GM19035 (cell line): Measurements from ENCODE around the gene TMBIM4.
A peak's percentile ranks its signal among the peaks of the same experiment; 100 is the strongest.

Experiments used
- ATAC-seq: cut with Tn5 transposase; IDR thresholded peaks from one replicate; pipeline ENCODE4 v1.9.1; 2021; ENCODE audit not compliant: unreplicated experiment

Gene TMBIM4

GRCh38 chr12:66103016-66103913, 66.5 kb downstream of the TMBIM4 start:
- ATAC-seq: no peak

- no peak for ATAC-seq
Observed at GRCh38 chr12:66092559-66093269, 77.1 kb downstream of the TMBIM4 start.

GRCh38 chr12:66090157-66090556, 79.6 kb downstream of the TMBIM4 start:
- no peak for ATAC-seq

DNA sequence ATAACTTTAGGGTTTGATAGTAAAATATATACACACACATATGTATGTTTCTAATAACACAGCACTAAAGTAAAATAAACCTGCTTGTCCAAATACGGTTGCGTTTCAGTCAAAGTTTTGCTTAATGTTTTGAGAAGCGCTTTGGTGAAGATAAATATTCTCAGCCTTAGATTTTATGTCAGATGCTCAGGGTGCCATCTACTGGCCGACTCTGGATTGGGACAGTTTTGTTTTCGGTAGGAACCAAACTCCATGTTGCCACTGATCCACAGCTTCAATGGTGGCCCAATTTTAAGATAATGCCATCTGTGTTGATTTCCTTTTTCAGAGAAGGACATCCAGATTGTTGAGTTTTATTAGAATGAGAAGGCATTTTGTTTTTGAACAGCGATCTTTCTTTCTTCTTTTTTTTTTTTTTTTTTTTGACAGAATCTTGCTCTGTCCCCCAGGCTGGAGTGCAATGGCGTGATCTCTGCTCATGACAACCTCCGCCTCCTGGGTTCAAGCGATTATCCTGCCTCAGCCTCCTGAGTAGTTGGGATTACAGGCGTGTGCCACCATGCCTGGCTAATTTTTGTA, 82.3 kb downstream of the TMBIM4 start:
- ATAC-seq: peak; percentile 89

- no peak for ATAC-seq
Observed at GRCh38 chr12:66085998-66086397, 83.8 kb downstream of the TMBIM4 start.
